Liver (tissue), 9 donors: ENCODE results near the gene FGF3. TPM values are rescaled to one million over a fixed set of nuclear protein-coding genes. Genes with fewer than 3 reads are reported as not detected.

Source experiments
- DNase-seq: peaks from one replicate; pipeline ENCODE4 v3.0.0-alpha.2; 2017; ENCODE audit warnings: low spot score
- H3K27ac ChIP-seq, 2 donors: one replicate each; pipeline ENCODE4 v1.7.0; 2013; ENCODE audit warnings: inconsistent platforms in 2 of 2, low read length in 2 of 2, control low read depth in 1 of 2, low read depth in 1 of 2, mild to moderate bottlenecking in 1 of 2
- H3K27me3 ChIP-seq, 4 donors: one replicate each; pipeline versions ENCODE4 v1.6.1 to v1.7.0; 2013; ENCODE audit warnings: low read length in 3 of 4, inconsistent platforms in 1 of 4, mild to moderate bottlenecking in 1 of 4, moderate library complexity in 1 of 4; ENCODE audit not compliant: control insufficient read depth in 4 of 4, insufficient read depth in 4 of 4
- H3K36me3 ChIP-seq, 4 donors: one replicate each; pipeline versions ENCODE4 v1.6.1 to v1.7.0; 2013; ENCODE audit warnings: low read length in 3 of 4, mild to moderate bottlenecking in 3 of 4, low read depth in 1 of 4, moderate library complexity in 1 of 4; ENCODE audit not compliant: control insufficient read depth in 4 of 4, insufficient read depth in 3 of 4
- H3K4me1 ChIP-seq, 4 donors: one replicate each; pipeline versions ENCODE4 v1.6.1 to v1.7.0; 2013; ENCODE audit warnings: low read length in 3 of 4, mild to moderate bottlenecking in 3 of 4, moderate library complexity in 1 of 4; ENCODE audit not compliant: control insufficient read depth in 4 of 4, insufficient read depth in 4 of 4
- H3K4me3 ChIP-seq, 3 donors: one replicate each; pipeline versions ENCODE4 v1.6.1 to v1.7.0; 2013; ENCODE audit warnings: low read length in 3 of 3, control low read depth in 1 of 3, low read depth in 1 of 3, mild to moderate bottlenecking in 1 of 3
- H3K9ac ChIP-seq, 2 donors: one replicate each; pipeline ENCODE4 v1.7.0; 2013; ENCODE audit warnings: low read length in 2 of 2, mild to moderate bottlenecking in 2 of 2, moderate library complexity in 2 of 2, control low read depth in 1 of 2, low read depth in 1 of 2
- H3K9me3 ChIP-seq, 4 donors: one replicate each; pipeline versions ENCODE4 v1.6.1 to v1.7.0; 2013; ENCODE audit warnings: low read length in 3 of 4; ENCODE audit not compliant: control insufficient read depth in 4 of 4
- ATF3 ChIP-seq: IDR thresholded peaks from 2 replicates; pipeline ENCODE4 v1.6.1; 2016; ENCODE audit warnings: antibody characterized with exemption
- CTCF ChIP-seq: fragments of 150-350 bp; IDR thresholded peaks from 2 replicates; pipeline ENCODE4 v1.5.1; 2017; ENCODE audit warnings: improper control_type of control experiment, low read depth, low read length; ENCODE audit not compliant: missing input control
- FOXA1 ChIP-seq: IDR thresholded peaks from 2 replicates; pipeline ENCODE4 v1.6.1; 2016; ENCODE audit warnings: antibody characterized with exemption
- FOXA2 ChIP-seq: IDR thresholded peaks from 2 replicates; pipeline ENCODE4 v1.6.1; 2016; ENCODE audit warnings: antibody characterized with exemption
- GABPA ChIP-seq, 2 donors: IDR thresholded peaks in 1 of 2; conservative IDR thresholded peaks in 1 of 2; 2 replicates each; pipeline ENCODE4 v1.6.1; 2016; ENCODE audit warnings: antibody characterized with exemption in 2 of 2, mild to moderate bottlenecking in 1 of 2, moderate library complexity in 1 of 2
- HNF4A ChIP-seq, 2 donors: conservative IDR thresholded peaks; 2 replicates each; pipeline ENCODE4 v1.6.1; 2016; ENCODE audit warnings: antibody characterized with exemption in 2 of 2, mild to moderate bottlenecking in 2 of 2
- HNF4G ChIP-seq: IDR thresholded peaks from 2 replicates; pipeline ENCODE4 v1.6.1; 2016; ENCODE audit warnings: antibody characterized with exemption
- JUND ChIP-seq, 2 donors: IDR thresholded peaks; 2 replicates each; pipeline ENCODE4 v1.6.1; 2016; ENCODE audit warnings: antibody characterized with exemption in 2 of 2
- NR2F2 ChIP-seq: IDR thresholded peaks from 2 replicates; pipeline ENCODE4 v1.6.1; 2016; ENCODE audit warnings: antibody characterized with exemption
- RAD21 ChIP-seq, 2 donors: IDR thresholded peaks; 2 replicates each; pipeline ENCODE4 v1.6.1; 2016; ENCODE audit warnings: antibody characterized with exemption in 2 of 2, mild to moderate bottlenecking in 2 of 2
- RXRA ChIP-seq, 2 donors: IDR thresholded peaks; 2 replicates each; pipeline ENCODE4 v1.6.1; 2017 to 2018; ENCODE audit warnings: antibody characterized with exemption in 2 of 2, mild to moderate bottlenecking in 1 of 2
- SP1 ChIP-seq: IDR thresholded peaks from 2 replicates; pipeline ENCODE4 v1.6.1; 2018; ENCODE audit warnings: antibody characterized with exemption, mild to moderate bottlenecking
- TAF1 ChIP-seq: conservative IDR thresholded peaks from 2 replicates; pipeline ENCODE4 v1.6.1; 2016; ENCODE audit warnings: antibody characterized with exemption, mild to moderate bottlenecking
- YY1 ChIP-seq: IDR thresholded peaks from 2 replicates; pipeline ENCODE4 v1.6.1; 2016; ENCODE audit warnings: antibody characterized with exemption, mild to moderate bottlenecking
- ZBTB33 ChIP-seq: IDR thresholded peaks from 2 replicates; pipeline ENCODE4 v1.6.1; 2016; ENCODE audit warnings: antibody characterized with exemption
- WGBS: extraction: QIAGEN DNeasy Blood & Tissue Kit; methylation state at CpG from one replicate; pipeline ENCODE4 v1.1.7; 2013; 5-methylcytosine and 5-hydroxymethylcytosine counted together
- polyA plus RNA-seq, 2 donors: library from polyadenylated mRNA; stranded (reverse) in 1 of 2; unstranded in 1 of 2; fragments of 200-250 nt in 1 of 2; fragments of >200 nt in 1 of 2; fragmentation: Nextera tagmentation in 1 of 2; extraction: Ambion mirVana in 1 of 2; gene quantifications; one replicate each; pipeline versions ENCODE4 v1.2.1 to v1.2.3, GENCODE V29; 2013 to 2015
- total RNA-seq, 2 donors: library from RNA; depleted of rRNA; stranded (reverse); fragments of >200 nt; gene quantifications; one replicate each; pipeline ENCODE4 v1.2.3, GENCODE V29; 2014
- donor health status: healthy.
- donor health status: healthy.
- donor health status: healthy.
- donor health status: healthy.
- donor health status: healthy.

FGF3 gene
- total and polyA plus RNA-seq, 4 donors, result not detected

- Histone ChIP-seq H3K4me1 (peaks cover 0 to 6% (median 0%) of the 10 kb centered on the region in 4 donors), H3K9me3 (no peaks in the 10 kb centered on the region), H3K36me3 (no peaks in the 10 kb centered on the region), H3K9ac (no peak overlapping the region), H3K27ac (no peak overlapping the region), H3K27me3 (no peaks in the 10 kb centered on the region), H3K4me3 (no peak overlapping the region)
- DNase-seq, result no peak
- 86% methylated on average over 3 of the region's 3 CpGs for WGBS
- TF ChIP-seq YY1 (no peak), FOXA1 (no peak), JUND (IDR thresholded peaks at IDR 0.05) (no peak), ZBTB33 (no peak), CTCF (no peak), FOXA2 (no peak), HNF4G (no peak), RAD21 (IDR thresholded peaks at IDR 0.05) (no peak), GABPA (IDR thresholded peaks at IDR 0.05 in 1 of 2, conservative IDR thresholded peaks at IDR 0.05 in 1 of 2) (no peak), ATF3 (no peak), HNF4A (conservative IDR thresholded peaks at IDR 0.05) (no peak), TAF1 (no peak), RXRA (IDR thresholded peaks at IDR 0.05) (no peak), NR2F2 (no peak)
Observed at GRCh38 chr11:69855421-69855820, 36.2 kb upstream of the FGF3 start.

GRCh38 chr11:69854713-69855112, 35.5 kb upstream of the FGF3 start:
- no peaks in the 10 kb centered on the region for H3K27me3 ChIP-seq
- no peak for DNase-seq
- WGBS, result 45% methylated on average over 2 of the region's 2 CpGs

GRCh38 chr11:69852056-69852455, 32.8 kb upstream of the FGF3 start:
- no peaks in the 10 kb centered on the region for H3K9me3 ChIP-seq
- H3K27ac ChIP-seq, result no peak overlapping the region
- TF ChIP-seq RXRA (IDR thresholded peaks at IDR 0.05) (no peak), TAF1 (no peak), FOXA2 (no peak), ATF3 (no peak), CTCF (no peak), RAD21 (IDR thresholded peaks at IDR 0.05) (no peak), NR2F2 (no peak), SP1 (no peak)
- 57% methylated on average over 2 of the region's 2 CpGs for WGBS
- H3K36me3 ChIP-seq, result no peaks in the 10 kb centered on the region
- no peak for DNase-seq
- no peak overlapping the region for H3K9ac ChIP-seq
- no peaks in the 10 kb centered on the region for H3K27me3 ChIP-seq
- peaks cover 0 to 6% (median 0%) of the 10 kb centered on the region in 4 donors for H3K4me1 ChIP-seq
- H3K4me3 ChIP-seq, result no peak overlapping the region

More at GRCh38 chr11:69854713-69855112, 35.5 kb upstream of the FGF3 start:
- Histone ChIP-seq H3K27ac (no peak overlapping the region), H3K4me1 (peaks cover 0 to 6% (median 0%) of the 10 kb centered on the region in 4 donors), H3K9ac (no peak overlapping the region), H3K9me3 (no peaks in the 10 kb centered on the region), H3K36me3 (no peaks in the 10 kb centered on the region), H3K4me3 (no peak overlapping the region)
- TF ChIP-seq FOXA2, result no peak
- no peak for TF ChIP-seq JUND (IDR thresholded peaks at IDR 0.05)
- TF ChIP-seq ATF3, result no peak
- TF ChIP-seq HNF4A (conservative IDR thresholded peaks at IDR 0.05), result no peak
